Stimulated activated naive CD4-positive, alpha-beta T cell (primary cell): ENCODE measurements around the gene PATL2.
"Not testable (repeated sequence)": the region's sequence is repeated elsewhere in the genome, so short reads cannot be mapped to it uniquely, and the experiment has no call there.

ENCODE experiments used
- DNase-seq, 6 experiments: peaks; one replicate each; lab custom pipeline; 2025; lab: John Stamatoyannopoulos, UW

The PATL2 gene

DNA sequence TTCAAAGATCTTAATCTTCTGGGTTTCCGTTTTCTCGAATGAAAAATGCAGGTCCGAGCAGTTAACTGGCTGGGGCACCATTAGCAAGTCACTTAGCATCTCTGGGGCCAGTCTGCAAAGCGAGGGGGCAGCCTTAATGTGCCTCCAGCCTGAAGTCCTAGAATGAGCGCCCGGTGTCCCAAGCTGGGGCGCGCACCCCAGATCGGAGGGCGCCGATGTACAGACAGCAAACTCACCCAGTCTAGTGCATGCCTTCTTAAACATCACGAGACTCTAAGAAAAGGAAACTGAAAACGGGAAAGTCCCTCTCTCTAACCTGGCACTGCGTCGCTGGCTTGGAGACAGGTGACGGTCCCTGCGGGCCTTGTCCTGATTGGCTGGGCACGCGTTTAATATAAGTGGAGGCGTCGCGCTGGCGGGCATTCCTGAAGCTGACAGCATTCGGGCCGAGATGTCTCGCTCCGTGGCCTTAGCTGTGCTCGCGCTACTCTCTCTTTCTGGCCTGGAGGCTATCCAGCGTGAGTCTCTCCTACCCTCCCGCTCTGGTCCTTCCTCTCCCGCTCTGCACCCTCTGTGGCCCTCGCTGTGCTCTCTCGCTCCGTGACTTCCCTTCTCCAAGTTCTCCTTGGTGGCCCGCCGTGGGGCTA lies at the start of gene PATL2, which contains the start of gene B2M:
Gene PATL2, minus strand, starts transcription at position 228 of the 647 bp plus-strand sequence. CDS start 34,833 bp downstream, outside the sequence.
Gene B2M, plus strand, starts transcription at position 422 of the 647 bp plus-strand sequence. Its CDS starts 30 bp downstream, at position 452.
- DNase-seq, result peak; percentile 94 to 97 (median 97)

DNA sequence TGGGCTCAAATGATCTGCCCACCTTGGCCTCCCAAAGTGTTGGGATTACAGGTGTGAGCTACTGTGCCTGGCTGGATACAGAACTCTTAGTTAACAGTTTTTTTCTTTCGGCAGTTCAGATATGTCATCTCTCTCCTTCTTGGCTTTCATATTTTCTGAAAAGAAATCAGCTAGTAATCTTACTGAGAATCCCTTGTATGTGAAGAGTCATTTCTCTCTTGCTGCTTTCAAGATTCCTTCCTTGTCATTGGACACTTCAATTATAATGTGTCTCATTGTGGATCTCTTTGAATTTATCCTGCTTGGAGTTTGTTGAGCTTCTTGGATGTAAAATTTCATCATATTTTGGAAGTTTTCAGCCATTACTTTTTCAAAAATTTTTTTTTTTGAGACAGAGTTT lies 42.2 kb upstream of the PATL2 start:
- no peak for DNase-seq

DNA sequence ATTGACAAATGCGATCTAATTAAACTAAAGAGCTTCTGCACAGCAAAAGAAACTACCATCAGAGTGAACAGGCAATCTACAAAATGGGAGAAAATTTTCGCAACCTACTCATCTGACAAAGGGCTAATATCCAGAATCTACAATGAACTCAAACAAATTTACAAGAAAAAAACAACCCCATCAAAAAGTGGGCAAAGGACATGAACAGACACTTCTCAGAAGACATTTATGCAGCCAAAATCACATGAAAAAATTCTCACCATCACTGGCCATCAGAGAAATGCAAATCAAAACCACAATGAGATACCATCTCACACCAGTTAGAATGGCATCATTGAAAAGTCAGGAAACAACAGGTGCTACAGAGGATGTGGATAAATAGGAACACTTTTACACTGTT lies 32.3 kb upstream of the PATL2 start:
- DNase-seq, result not testable (repeated sequence)

DNA sequence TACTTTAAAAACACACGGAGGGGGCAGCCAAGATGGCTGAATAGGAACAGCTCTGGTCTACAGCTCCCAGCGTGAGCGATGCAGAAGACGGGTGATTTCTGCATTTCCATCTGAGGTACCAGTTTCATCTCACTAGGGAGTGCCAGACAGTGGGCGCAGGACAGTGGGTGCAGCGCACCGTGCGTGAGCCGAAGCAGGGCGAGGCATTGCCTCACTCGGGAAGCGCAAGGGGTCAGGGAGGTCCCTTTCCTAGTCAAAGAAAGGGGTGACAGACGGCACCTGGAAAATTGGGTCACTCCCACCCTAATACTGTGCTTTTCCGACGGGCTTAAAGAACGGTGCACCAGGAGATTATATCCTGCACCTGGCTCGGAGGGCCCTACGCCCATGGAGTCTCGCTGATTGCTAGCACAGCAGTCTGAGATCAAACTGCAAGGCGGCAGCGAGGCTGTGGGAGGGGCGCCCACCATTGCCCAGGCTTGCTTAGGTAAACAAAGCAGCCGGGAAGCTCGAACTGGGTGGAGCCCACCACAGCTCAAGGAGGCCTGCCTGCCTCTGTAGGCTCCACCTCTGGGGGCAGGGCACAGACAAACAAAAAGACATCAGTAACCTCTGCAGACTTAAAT lies 28.2 kb upstream of the PATL2 start:
- DNase-seq, result peak; percentile 26 to 56 (median 48)

DNA sequence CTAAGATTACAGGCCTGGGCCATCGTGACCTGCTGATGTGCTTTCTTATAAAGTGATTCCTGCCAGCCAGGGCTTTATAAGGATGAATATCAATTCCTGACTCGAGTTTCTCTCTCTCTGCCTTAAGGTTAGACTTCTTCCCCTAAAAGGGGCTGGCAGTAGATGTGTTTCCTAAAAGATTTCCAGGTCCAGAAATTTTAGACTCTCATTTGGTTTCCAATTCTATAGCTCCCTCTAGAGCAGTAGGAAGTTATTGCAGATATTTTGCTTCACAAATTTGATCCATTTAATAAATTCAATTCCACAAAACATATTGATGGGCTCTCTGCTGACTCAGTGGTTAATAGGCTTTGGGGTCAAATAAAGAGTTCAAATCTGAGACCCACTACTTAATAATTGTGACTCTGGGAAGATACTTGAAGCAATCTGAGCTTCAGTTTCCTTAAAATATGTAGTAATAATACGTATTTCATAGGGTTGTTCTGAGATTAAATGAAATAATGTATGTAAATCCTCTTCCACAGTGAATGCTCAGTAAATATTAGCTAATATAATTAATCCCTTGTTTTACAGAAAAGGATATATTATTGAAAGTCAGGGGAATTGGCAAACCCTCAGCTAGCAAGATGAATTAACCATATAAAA lies 27.3 kb upstream of the PATL2 start:
- DNase-seq, result peak in 3 of 6 experiments; percentile 40 to 69 (median 55)

DNA sequence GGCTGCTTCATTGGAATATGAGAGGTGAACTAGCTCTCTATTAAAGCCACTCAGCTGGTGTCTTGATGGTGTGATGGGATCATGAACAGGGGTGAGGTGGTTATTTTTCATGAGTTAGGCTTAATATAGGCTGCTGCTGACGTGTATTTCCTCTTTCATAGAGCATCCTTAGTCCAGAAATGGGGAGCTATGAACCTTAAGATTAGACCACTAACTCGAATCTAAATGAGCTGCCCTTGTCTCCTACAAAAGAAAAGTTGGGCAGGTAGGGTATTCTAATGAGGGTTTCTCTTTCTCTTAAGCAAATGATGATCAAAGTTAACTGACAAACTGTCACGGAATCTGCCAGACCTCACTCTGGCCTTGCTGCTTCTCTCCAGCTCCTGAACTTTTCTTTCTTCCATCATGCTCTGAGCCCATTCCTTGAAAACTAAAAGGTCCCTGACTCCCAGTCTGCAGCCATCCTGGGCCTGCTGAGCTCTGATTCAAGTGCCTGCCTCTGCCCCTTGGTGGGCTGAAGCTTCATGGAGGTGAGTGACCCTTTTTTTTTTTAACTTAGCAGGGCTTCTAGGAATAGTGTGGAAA lies 25.1 kb upstream of the PATL2 start, which contains the start of gene TRIM69:
Gene TRIM69, plus strand, starts transcription at position 348 of the 585 bp plus-strand sequence. Its CDS starts 177 bp downstream, at position 525.
- DNase-seq, result peak in 1 of 6 experiments; percentile 17

DNA sequence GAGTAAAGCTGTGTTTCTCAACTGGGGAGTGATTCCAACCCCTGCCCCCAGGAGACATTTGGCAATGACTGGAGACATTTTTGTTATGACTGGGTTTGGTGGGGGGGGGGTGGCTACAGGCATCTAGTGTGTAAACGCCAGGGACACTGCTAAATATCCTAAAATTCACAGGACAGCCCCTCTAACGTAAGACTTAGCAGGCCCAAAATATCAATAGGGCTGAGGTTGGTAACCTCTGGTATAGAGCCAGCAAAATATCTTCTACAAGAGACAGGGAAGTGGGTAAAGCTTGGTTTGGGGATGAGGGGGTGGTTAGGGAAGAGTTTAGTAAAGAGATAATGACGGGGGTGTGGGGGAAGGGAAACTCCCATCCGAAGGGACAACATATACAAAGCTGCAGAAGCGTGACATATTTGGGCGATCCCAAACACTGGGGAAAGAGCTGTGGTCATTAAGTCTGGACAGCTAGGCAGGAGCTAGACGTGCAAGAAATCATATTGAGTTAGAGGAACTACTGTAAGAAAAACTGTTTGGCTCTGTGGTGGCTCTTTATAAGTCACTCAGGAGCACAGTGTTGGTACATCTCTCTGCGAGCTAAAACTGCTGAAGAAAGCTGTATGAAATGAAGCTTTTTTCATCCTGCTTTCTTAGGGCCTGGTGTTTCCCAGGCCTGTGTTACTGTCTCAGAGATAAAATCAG lies 24.5 kb upstream of the PATL2 start:
- peak in 1 of 6 experiments; percentile 23 for DNase-seq

DNA sequence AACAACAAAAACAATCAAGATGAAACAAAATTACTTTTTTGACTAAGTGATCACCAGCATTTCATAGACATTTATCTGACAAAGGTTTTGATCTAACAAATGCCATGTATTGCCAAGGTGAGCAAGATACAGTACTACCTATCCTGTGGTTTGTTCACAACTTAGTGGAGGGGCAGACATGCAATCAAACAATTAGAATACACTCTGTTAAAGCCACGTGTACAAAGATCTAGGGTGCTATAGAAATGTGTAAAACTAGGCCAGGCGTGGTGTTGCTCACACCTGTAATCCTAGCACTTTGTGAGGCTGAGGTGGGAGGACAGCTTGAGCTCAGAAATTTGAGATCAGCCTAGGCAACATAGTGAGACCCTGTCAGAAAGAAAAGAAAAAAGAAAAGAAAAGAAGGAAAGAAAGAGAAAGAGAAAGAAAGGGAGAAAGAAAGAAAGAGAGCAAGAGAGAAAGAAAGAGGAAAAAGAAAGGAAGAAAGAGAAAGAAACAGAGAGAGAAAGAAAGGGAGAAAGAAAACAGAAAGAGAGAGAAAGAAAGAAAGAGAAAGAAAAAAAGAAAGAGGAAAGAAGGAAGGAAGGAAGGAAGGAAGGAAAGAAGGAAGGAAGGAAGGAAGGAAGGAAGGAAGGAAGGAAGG lies 23.8 kb upstream of the PATL2 start:
- DNase-seq, result no peak

DNA sequence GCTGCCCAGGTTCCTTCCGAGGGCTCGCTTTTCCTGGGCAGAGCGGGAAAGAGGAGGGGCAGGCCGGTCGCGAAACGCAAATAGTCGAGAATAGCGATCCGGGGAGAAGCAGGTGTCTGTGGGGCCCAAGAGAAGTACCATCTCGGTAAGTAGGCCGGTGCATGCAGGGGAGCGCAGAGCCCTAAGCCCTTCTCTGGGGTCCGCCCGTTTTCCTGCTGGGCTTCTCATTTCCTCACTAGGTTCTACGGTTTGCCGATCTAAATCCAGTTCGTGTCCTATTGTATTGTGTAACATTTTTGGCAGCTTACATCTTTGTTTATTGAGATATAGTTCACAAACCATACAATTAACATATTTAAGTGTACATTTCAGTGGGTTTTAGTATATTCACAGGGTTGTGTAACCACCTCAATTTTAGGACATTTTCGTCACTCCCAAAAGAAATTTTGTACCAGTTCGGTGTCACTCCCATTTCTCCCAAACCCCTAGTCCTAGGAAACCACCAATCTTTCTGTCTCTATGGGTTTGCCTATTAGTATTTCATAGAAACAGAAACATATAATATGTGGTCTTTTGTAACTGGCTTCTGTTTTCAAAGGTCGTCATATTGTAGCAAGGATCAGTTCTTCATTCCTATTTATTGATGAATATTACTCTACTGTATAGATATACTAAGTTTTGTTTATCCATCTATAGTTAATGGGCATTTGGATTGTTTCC lies 18.4 kb upstream of the PATL2 start:
- DNase-seq, result peak in 1 of 6 experiments; percentile 44

DNA sequence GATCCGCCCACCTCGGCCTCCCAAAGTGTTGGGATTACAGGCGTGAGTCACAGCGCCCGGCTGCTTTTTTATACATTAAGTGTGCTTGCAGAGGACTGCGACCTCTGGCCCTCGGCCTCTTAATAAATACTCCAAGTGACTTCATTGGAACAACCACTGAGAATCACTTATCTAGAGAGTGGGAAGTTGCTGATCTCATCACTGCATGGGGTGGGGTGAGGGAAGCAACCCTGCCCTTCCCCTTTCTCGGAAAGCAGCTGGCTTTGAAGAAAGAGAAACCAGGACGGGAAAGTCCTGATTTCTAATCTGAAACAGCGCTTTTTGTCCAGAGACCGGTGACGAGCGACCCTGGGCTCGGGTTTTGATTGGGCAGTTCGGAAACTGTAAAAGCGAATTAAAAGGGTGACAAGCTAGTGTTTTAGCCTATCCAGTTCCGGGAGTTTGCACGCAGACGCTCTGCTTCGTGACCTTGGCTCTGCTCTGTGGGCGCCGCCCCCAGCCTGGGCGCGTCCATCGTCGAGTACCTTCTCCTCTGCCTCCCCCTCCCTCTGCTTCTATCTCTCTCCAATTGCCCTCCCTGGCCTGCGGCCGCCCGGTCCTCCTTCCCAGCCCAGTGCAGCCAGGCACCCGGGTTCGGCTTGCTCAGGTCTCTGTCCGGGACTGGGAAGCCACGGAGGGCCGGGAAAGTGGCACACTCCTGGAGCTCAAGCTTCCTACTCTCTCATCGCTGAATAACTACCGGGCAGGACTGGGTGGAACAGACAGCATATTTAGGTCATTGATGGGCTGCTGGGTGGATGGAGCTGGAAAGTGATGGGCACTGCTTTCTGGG lies 17.7 kb upstream of the PATL2 start:
- DNase-seq, result peak; percentile 89 to 97 (median 95)

DNA sequence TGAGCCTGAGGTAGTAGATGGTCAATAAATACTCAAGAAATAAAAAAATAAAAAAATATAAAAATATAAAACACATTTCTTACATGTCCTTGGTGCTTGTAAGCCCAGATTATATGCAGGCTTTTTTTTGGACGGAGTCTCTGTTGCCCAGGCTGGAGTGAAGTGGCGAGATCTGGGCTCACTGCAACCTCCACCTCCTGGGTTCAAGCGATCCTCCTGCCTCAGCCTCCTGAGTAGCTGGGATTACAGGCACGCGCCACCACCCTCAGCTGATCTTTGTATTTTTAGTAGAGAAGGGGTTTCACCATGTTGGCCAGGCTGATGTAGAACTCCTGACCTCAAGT lies 17.1 kb upstream of the PATL2 start:
- DNase-seq, result not testable (repeated sequence)

DNA sequence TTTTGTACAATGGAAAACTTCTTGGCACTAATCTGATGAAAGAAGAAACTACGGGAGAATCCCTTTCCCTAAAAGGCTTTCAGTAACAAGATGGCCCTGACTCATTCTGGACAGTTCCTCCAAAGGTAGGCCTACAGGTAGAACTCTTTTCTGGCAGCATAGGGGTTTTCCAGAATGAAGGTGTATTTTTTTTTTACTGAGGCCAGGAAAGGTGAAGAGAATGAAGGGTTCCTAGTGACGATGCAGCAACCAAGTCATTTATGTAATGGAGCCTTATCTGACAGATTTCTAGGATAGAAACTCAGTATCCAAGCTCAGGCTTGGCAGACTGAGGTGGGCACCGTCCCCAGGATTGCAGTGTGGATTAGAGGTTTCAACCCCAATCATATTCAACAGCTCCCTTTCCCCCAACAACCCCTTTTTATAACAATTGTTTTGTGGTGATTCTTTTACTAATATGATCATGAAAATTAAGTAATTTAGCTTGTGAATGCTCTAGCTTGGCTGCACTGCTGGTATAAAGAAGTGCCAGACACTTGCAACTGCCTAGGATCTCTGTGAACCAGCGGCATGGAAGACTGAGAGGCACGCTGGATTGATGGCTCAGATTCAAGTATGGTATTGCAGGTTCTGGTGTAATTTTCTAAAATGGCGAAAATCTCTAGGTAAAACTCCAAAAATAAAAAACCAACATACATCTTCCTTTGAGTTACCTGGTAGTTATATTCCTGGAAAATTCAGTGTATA lies 16.5 kb upstream of the PATL2 start:
- peak in 3 of 6 experiments; percentile 9 to 35 (median 13) for DNase-seq

DNA sequence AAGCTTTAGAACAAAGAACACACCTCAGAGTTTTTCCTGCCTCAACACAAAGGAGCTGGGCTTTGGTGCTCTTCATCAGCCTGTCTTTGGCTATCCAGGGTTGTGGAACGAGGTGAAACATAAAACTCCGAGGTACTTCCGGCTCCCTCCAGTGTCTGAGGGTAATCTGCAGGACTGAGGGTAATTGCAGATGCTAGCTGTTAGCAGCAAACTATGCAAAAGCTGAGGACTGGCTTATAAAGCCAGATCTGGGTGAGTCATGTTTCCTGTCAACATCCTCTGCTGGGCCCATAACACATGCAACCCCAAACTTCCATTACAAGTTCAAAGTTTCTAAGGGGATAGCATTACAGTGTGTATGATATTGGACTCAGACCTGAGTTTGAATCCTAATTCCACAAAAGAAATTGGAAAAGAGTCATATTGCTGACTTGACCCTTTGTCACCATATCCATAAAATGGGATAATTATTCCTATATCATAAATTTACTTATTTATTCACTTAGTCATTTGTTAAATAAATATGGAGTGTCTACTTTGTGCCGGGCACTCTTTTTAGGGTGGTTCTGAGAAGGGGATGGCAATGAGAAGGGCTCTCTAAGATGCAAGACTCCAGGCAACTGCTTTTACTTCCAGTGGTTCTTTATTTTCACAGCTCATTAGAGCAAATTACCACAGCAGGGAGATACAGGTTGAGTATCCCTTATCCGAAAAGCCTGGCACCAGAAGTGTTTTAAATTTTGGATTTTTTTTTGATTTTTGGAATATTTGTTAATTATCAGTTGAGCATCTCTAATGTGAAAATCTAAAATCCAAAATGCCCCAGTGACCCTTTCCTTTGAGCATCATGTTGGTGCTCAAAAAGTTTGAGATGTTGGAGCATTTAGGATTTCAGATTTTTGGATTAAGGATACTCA lies 15.7 kb upstream of the PATL2 start:
- peak; percentile 46 to 82 (median 74) for DNase-seq

DNA sequence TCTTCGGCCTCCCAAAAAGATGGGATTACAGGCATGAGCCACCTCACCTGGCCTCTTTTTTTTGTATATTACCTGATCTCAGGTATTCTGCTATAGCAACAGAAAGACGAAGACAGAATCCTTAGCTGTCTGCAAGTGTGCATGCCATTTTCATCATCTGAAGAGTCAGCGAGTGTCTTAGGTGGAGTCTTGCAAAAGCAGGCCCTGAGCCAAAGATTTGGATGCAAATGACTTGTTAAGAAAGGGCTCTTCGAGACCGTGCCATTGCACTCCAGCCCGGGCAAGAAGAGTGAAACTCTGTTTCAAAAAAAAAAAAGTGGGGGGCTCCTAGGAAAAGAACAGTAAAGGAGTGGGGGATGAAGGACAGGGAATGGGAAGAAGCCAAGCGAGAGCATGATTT lies 15.0 kb upstream of the PATL2 start:
- DNase-seq, result peak in 1 of 6 experiments; percentile 66

DNA sequence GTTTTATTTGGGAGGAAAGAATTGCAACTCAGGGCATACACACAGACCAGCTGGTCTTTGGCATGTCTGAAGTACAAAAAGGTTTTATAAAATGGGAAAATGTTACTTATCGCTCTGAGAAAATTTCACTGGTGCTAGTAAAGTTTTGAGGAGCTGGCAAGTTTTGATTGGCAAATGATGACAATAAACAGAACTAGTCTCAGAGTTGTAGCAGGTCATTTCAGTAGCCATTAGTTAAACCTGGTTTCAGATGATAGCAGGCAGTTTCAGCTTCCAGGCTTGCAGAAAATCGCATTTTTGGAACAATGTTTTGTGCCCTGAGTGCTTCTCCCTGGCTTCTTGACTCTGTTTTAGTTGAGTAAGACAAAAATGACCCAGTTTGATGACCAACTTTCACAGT lies 10.9 kb upstream of the PATL2 start:
- DNase-seq, result no peak

DNA sequence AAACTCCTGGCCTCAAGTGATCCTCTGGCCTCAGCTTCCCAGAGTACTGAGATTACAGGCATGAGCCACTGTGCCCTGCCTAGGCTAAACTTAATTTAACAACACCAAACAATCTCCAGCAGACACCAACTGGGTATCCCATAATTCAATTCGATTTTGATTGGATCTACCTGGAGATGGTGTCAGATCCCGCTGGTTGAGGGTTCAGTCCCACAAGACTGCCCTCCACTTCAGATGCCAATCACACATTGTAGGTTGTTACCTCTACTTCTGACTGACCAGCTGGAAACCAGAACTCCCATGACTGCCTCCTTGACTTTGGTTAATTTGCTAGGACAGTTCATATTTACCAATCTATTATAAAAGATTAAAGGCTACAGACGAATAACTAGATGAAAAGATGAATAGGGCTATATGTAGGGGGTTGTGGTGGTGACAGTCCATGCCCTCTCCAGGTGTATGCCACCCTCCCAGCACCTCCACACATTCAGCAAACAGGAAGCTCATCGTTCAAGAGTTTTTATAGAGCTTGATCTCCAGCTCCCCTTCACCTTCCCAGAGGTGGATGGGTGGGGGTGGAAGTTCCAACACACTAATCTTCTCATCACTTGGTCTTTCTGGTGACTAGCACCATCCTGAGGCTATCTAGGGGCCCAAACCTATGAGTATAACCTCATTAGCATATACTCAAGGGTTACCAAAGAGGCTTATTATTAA lies 9.5 kb upstream of the PATL2 start:
- DNase-seq, result peak in 3 of 6 experiments; percentile 19 to 54 (median 47)

DNA sequence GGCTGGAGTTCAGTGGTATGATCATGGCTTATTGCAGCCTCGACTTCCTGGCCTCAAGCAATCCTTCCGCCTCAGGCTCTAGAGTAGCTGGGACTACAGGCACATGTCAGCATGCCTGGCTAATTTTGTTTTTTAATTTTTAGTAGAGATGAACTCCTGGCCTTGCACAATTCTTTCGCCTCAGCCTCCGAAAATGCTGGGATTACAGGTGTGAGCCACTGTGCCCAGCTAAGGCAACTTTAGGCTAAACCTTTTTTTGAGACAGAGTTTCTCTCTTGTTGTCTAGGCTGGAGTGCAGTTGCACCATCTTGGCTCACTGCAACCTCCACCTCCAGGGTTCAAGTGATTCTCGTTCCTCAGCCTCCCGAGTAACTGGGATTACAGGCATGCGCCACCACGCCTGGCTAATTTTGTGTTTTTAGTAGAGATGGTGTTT lies 8.9 kb upstream of the PATL2 start:
- DNase-seq, result peak in 1 of 6 experiments; percentile 46
